Epidermal melanocyte (primary cell): ENCODE data around the gene C3orf22.

Source experiments
- DNase-seq: peaks from one replicate; pipeline ENCODE4 v3.0.0; 2011; ENCODE audit warnings: low spot score; ENCODE audit not compliant: insufficient read length

Gene C3orf22

GRCh38 chr3:126515066-126515706 lies 43.5 kb downstream of the C3orf22 start:
- DNase-seq = no peak

DNA sequence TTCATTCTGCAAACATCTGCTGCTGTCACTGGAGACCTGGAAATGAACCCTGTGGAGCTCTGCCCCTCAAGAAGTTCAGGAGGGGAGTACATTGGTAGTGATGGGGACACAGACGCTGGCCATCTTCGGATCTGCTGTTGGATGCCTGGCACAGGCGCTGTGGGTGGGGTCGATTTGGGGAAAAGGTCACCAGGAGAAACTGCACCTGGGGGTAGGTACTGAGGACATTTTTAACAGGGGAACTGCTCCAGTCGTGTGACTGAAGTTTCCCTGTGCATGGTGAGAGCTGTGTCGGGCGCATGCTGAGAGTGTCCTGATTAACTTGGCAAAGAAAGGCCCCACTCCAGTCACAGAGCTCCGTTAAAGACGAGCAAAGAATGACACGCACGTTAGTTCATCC lies 44.6 kb downstream of the C3orf22 start:
- no peak for DNase-seq

GRCh38 chr3:126512916-126513650 lies 45.6 kb downstream of the C3orf22 start:
- DNase-seq = no peak

- no peak for DNase-seq
Observed at GRCh38 chr3:126512026-126512425, 46.7 kb downstream of the C3orf22 start.

GRCh38 chr3:126511291-126511690 lies 47.4 kb downstream of the C3orf22 start:
- no peak for DNase-seq

- no peak for DNase-seq
Observed at GRCh38 chr3:126510308-126510910, 48.3 kb downstream of the C3orf22 start.

DNA sequence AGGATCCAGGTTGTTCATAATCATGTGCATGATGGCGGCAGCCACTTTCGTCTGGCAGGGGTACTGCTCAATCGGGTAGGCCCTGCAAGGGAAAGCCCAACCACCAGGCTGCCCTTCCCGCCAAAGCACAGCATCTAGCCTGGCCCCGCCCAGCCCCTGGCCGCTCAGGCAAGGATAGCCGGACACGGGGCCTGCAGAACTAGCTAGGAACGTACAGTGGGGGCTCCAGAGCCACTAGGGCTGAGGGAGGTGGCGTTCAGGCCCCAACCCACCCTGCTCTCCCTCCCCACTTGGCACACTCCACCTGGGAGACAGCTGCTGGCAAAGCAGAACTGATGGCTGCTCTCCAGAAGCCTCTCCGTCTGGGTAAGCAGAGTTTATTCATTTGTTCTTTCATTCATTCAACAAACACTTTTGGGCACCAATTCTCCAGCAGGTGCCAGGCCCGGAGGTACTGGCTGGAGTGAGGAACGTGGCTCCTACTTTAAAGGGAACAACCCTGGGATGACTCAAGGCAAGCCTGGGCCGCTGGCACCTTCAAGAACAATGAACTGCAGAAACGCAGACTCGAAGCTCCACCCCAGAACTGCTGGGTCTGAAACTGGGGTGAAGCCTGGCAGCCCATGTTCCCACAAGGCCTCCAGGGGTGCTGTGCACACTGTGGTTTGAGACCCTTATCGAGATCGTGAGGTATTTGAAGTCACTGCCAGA lies 49.0 kb downstream of the C3orf22 start:
- DNase-seq = no peak

DNA sequence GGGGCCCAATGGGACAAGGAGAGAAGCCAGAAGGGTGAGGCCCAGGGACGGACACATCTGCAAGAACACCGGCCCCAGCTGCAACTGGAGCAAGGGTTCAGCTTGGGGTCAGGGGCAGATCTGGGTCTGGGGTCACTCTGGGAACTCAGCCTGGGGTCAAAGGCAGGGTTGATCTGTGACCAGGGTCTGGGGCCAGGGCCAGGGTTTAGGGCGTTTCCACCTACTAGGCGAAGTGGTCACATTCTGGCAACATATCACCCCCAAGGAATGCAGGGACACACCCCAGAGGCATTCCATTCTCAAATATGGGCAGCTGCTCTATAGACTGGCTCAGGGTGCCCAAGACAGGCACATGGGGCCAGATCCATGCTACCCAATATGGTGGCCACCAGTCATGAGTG lies 50.2 kb downstream of the C3orf22 start:
- no peak for DNase-seq

- DNase-seq = no peak
Observed at GRCh38 chr3:126507886-126508285, 50.8 kb downstream of the C3orf22 start.

GRCh38 chr3:126503701-126504100 lies 55.0 kb downstream of the C3orf22 start:
- DNase-seq = no peak

DNA sequence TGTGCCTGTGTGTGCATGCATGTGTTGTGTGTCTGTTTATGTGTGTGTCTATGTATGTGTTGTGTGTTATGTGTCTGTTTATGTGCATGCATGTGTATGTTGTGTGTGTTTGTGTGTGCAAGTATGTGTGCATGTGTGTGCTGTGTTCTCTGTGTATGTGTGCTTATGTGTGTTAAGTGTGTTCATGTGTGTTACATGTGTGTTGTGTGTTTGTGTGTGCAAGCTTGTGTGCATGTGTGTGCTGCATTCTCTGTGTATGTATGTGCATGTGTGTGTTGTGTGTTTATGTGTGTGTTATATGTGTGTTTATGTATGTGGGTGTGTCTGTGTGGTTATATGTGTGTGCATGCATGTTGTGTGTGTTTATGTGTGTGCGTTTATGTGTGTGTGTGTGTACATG lies 56.1 kb downstream of the C3orf22 start:
- no peak for DNase-seq

DNA sequence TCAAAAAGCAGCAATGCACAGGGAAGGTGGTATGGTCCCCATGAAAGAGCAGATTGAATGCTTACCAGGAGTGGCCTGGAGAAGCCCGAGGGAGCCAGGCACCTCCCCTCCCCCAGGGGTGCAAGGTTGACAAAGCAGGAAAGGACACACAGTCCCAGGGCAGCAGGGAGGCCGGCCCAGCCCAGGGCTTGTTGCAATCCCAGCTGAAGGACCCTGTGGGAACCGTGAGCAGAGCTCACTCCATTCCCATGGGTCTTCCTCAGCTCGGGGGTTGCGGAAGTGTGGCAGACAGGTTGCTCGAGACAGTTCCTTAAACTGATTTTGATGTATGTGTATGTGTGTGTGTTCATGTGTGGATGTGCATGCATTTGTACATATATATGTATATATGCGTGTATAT lies 57.0 kb downstream of the C3orf22 start:
- no peak for DNase-seq

DNA sequence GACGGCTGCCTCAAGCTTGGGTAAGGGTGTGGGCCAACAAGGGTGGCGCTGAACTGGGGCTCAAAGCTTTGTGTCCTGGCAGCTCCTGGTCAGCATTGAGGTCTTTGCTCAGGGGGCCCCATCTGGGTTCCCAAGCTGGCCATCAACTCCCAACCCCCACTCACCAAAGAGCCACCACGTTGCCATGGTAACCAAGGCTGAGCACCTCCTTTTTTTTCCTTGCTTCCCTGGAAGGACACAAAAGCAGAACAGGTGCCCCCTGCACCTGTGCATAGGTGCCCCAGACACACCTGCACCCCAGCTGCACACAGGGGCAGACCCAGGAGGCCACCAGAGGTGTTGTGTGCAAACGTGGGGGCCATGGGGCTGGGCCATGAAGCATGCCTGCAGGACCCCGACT lies 57.7 kb downstream of the C3orf22 start:
- DNase-seq = no peak

GRCh38 chr3:126500016-126500415 lies 58.7 kb downstream of the C3orf22 start:
- no peak for DNase-seq
